Midbrain (tissue), 1 donor: Measurements from ENCODE around the gene PPP1R13L.

Experiments
- DNase-seq: peaks from one replicate; lab custom pipeline; 2025; lab: John Stamatoyannopoulos, UW

The PPP1R13L gene

DNA sequence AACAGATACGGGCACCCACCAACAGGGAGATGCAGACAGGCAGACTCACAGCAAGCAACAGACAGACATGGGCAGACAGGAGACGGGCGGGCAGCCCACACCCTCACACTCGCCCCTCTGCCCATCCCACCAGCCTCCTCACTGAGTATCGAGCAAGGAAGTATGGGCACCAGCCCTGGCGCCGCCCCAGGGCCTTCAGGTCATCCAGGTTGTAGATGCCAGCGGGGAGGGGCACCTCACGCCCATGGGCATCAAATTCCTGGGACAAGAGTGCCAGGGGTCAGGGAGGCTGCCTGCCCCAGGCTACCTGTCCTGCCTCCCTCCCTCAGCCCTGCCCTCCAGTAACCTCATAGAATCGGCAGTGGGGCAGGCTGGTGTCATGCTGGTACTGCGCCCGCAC lies 40.2 kb downstream of the PPP1R13L start:
- no peak for DNase-seq

DNA sequence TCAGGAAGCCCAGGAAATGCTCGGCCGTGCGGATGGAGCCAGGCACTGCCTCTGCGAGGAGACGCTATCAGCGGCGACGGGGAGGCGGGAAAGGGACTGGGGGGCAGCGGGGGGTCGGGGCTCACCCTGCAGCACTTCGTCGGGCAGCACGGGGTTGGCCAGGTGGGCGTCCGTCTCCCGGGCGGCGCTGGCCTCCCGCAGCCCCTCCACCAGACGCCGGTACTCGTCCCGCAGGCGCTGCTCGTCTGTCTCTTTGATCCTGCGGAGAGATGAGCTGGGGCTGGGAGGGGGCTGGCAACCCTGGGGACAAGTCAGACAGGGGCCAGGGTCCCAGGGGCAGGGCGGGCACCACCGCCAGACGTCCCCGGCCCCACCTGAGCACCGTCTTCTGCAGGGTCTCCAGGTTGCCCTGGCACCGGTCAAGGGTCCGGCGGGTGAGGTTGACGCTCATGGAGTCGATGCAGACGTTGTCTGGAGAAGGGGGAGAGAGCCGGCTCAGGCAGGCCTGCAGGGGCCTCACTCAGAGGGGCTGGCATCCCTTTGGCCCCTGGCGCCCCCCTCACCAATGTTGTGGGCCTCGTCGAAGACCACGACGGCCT lies 40.9 kb downstream of the PPP1R13L start:
- DNase-seq: no peak

GRCh38 chr19:45362291-45362690 lies 42.6 kb downstream of the PPP1R13L start:
- DNase-seq: no peak

- no peak for DNase-seq
Observed at GRCh38 chr19:45361608-45362007, 43.3 kb downstream of the PPP1R13L start.

- DNase-seq: no peak
Observed at GRCh38 chr19:45358213-45358792, 46.6 kb downstream of the PPP1R13L start.

- DNase-seq: no peak
Observed at GRCh38 chr19:45357445-45357783, 47.5 kb downstream of the PPP1R13L start.

GRCh38 chr19:45356760-45357444 lies 48.0 kb downstream of the PPP1R13L start:
- no peak for DNase-seq

- DNase-seq: no peak
Observed at GRCh38 chr19:45355910-45356309, 49.0 kb downstream of the PPP1R13L start.

- DNase-seq: no peak
Observed at GRCh38 chr19:45355402-45355801, 49.5 kb downstream of the PPP1R13L start.

- DNase-seq: no peak
Observed at GRCh38 chr19:45354241-45354842, 50.5 kb downstream of the PPP1R13L start.

- no peak for DNase-seq
Observed at GRCh38 chr19:45352914-45353796, 51.7 kb downstream of the PPP1R13L start.

DNA sequence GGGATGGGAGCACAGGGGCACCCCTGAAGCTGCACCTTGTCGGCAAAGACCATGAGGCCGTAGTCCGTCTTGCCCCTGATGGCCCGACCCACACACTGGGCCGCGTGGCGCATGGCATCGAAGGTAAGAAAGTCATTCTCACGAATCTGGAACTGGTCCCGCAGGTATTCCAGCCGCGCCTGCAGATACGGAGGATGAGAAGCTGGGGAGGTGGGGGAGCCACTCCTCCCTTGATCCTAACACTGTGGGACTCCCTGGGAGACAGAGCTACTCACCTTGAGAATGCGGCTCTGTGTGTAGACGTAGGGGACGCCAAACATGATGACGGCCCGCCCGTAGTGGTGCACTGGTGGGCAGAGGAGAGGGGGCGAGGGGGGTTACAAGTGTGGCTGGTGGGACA lies 52.4 kb downstream of the PPP1R13L start:
- no peak for DNase-seq

GRCh38 chr19:45352062-45352461 lies 52.8 kb downstream of the PPP1R13L start:
- DNase-seq: no peak

GRCh38 chr19:45351401-45351952 lies 53.4 kb downstream of the PPP1R13L start:
- no peak for DNase-seq

GRCh38 chr19:45350477-45351058 lies 54.3 kb downstream of the PPP1R13L start:
- DNase-seq: no peak

DNA sequence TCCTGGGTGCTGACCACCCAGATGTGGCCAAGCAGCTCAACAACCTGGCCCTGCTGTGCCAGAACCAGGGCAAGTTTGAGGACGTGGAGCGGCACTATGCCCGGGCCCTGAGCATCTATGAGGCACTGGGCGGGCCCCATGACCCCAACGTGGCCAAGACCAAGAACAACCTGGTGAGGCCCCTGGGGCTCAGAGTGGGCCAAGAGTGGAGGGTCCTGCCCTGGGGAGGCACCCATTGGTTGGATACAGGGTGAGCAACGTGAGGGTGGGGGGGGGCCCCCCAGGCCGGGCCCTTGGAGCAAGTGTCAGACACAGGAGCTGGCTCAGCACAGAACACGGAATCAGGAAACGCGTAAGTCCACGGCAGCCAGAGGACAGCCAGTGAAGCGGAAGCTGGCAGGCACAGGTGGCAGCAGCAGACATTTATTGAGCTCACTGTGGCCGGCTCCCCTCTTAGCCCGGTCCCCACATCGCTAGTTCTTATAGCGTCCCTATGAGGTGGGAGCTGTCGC lies 55.4 kb downstream of the PPP1R13L start:
- no peak for DNase-seq

DNA sequence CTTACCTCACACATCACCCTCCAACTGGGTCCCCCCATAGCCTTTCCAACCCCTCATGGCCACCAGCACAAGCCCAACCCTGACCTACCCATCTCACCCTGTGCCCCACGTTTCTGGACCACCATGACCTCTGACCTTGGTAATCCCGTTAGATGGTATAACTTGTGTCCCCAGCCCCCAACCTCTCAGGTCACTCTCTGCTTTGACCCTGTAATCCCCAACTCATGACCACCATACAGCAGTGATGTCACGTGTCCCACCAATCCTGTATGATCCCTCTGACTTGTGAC lies 55.8 kb downstream of the PPP1R13L start:
- DNase-seq: no peak

DNA sequence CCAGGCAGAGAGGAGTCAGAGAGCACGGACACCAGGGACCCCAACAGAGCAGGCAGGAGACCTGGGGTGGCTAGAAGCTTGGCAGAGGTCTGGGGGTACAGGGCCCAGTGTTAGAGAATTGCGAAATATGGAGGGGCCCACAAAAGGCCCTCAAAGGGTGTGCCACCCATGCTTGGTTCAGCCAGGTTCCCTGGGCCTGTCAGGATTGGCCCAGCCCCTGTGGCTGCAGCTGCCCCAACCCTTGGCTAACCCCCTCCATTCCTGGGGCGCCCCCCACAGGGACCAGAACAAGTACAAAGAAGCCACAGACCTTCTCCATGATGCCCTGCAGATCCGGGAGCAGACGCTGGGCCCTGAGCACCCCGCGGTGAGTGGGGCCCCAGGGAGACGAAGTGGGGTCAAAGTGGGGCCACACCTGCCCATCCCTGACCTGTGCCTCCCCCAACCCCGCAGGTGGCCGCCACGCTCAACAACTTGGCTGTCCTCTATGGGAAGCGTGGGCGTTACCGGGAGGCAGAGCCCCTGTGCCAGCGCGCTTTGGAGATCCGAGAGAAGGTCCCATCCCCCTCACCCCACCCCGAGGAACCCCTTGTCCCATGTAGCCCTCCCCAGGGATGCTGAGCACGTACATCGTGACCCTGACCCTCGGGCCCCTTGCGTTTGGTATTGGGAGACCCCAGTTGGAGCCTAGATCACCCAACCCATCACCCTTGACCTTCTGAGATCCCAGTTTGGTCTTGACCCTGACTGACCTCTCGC lies 56.3 kb downstream of the PPP1R13L start:
- no peak for DNase-seq

DNA sequence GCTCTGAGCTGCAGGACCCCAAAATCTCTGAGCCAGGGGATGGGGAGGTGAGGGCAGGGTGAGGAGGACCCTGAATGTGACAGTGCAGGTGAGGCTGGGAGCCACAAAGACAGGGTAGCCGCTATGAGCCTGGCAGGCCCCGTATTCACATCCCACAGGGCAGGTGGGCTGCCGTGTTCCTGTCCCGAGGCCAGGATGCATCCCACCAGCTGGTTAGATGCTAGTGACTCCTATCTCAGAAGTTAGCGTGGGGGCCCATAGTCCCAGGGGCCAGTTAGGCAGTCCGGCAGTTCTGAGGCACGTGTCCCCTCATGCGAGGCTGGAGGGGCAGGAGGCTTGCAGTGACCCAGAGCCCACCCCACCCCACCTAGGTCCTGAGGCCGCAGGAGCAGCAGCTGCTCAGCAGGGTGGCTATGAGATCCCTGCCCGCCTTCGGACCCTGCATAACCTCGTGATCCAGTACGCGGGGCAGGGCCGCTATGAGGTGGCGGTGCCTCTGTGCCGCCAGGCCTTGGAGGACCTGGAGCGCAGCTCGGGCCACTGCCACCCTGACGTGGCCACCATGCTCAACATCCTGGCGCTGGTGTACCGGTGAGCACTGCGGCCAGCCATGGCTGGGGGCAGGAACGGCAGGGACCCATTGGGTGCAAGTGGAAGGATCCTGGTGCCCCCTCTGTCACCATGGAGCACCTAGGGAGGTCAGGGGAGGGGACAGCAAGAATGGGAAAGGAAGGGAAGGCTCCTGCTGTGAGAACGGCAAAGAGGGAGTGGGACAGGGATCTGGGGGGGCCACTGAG lies 57.1 kb downstream of the PPP1R13L start:
- DNase-seq: no peak

GRCh38 chr19:45346449-45346848 lies 58.4 kb downstream of the PPP1R13L start:
- DNase-seq: no peak
